ENCODE results near the gene INPP5A.

Gene INPP5A

GRCh38 chr10:132650611-132651250 is 113.1 kb downstream of the INPP5A start:
- no peak for DNase-seq

- no peak for DNase-seq
Measured at GRCh38 chr10:132651511-132652029, 114.0 kb downstream of the INPP5A start.

GRCh38 chr10:132652446-132652845 is 114.9 kb downstream of the INPP5A start:
- DNase-seq: no peak

GRCh38 chr10:132652936-132653590 is 115.5 kb downstream of the INPP5A start:
- no peak for DNase-seq

- no peak for DNase-seq
Measured at GRCh38 chr10:132653721-132654120, 116.1 kb downstream of the INPP5A start.

- no peak for DNase-seq
Measured at GRCh38 chr10:132654121-132654571, 116.6 kb downstream of the INPP5A start.

- peak; percentile 46 for DNase-seq
Measured at GRCh38 chr10:132654708-132655661, 117.4 kb downstream of the INPP5A start.

GRCh38 chr10:132655735-132656134 is 118.1 kb downstream of the INPP5A start:
- no peak for DNase-seq

- DNase-seq: no peak
Measured at GRCh38 chr10:132656283-132657126, 118.9 kb downstream of the INPP5A start.

- no peak for DNase-seq
Measured at GRCh38 chr10:132657127-132657706, 119.6 kb downstream of the INPP5A start.

GRCh38 chr10:132657748-132658147 is 120.2 kb downstream of the INPP5A start:
- DNase-seq: no peak

- DNase-seq: no peak
Measured at GRCh38 chr10:132658546-132659205, 121.1 kb downstream of the INPP5A start.

GRCh38 chr10:132659206-132660091 is 121.9 kb downstream of the INPP5A start:
- DNase-seq: no peak

GRCh38 chr10:132660385-132660784 is 122.8 kb downstream of the INPP5A start:
- no peak for DNase-seq

- DNase-seq: no peak
Measured at GRCh38 chr10:132662186-132662920, 124.8 kb downstream of the INPP5A start.

GRCh38 chr10:132663666-132664365 is 126.2 kb downstream of the INPP5A start:
- DNase-seq: no peak

- DNase-seq: no peak
Measured at GRCh38 chr10:132664407-132664806, 126.8 kb downstream of the INPP5A start.

GRCh38 chr10:132664883-132665282 is 127.3 kb downstream of the INPP5A start:
- DNase-seq: no peak

Data from CD4-positive, alpha-beta T cell treated with Interleukin-4 for 4 hours (primary cell).